Measurements from ENCODE around the gene DMAC2.

- TF ChIP-seq E2F5 (CRISPR knock-in tag; conservative IDR thresholded peaks at IDR 0.05) (no peak), POLR2A (IDR thresholded peaks at IDR 0.05; ENCODE audit: insufficient read depth in 1 of 2, low read depth in 2 of 2, low read length in 2 of 2) (peak in 1 of 2 experiments; percentile 46; a peak in 2 of 4 replicates), ZBTB40 (IDR thresholded peaks at IDR 0.05) (no peak), ZBTB40 (CRISPR knock-in tag; IDR thresholded peaks at IDR 0.05) (no peak), SKI (IDR thresholded peaks at IDR 0.05; ENCODE audit: partially characterized antibody) (no peak), GLI4 (CRISPR knock-in tag; IDR thresholded peaks at IDR 0.05; ENCODE audit: borderline replicate concordance) (no peak), PHF8 (CRISPR knock-in tag; IDR thresholded peaks at IDR 0.05) (no peak; the same call in 1 of the 2 replicates), ZFP1 (CRISPR knock-in tag; IDR thresholded peaks at IDR 0.05) (no peak), NFE2L2 (IDR thresholded peaks at IDR 0.05; ENCODE audit: low read length) (no peak)
Observed at GRCh38 chr19:41409288-41409687, 30.4 kb downstream of the DMAC2 start.

Data from HepG2 (cell line).